GM23338 (cell line): ENCODE results near the gene SDE2. TPM values are rescaled to one million over a fixed set of nuclear protein-coding genes. Genes with fewer than 3 reads are reported as not detected.

Experiments
- ATAC-seq: fragments of 200-7000 bp; cut with Tn5 transposase; 3 replicates; pipeline ENCODE4 v1.9.1; 2020
- DNase-seq: peaks from one replicate; pipeline ENCODE4 v3.0.0-alpha.2; 2015; ENCODE audit warnings: low spot score
- H2AFZ ChIP-seq: fragments of 200-600 bp; sonication (generic); 2 replicates; pipeline ENCODE4 v1.8.0; 2016; ENCODE audit warnings: antibody characterized with exemption, mild to moderate bottlenecking, moderate library complexity
- H3F3A ChIP-seq: fragments of 200-600 bp; sonication (generic); replicated peaks from 2 replicates; pipeline ENCODE4 v1.8.0; 2017; ENCODE audit warnings: antibody characterized with exemption, mixed run types, low read depth
- H3K27ac ChIP-seq: fragments of 200-600 bp; sonication (generic); 2 replicates; pipeline ENCODE4 v1.6.1; 2016; ENCODE audit warnings: low read depth
- H3K27me3 ChIP-seq: fragments of 200-600 bp; sonication (generic); 2 replicates; pipeline ENCODE4 v1.8.0; 2016; ENCODE audit warnings: mild to moderate bottlenecking, mixed run types, moderate library complexity; ENCODE audit not compliant: insufficient read depth
- H3K36me3 ChIP-seq: fragments of 200-600 bp; sonication (generic); 2 replicates; pipeline ENCODE4 v1.8.0; 2016; ENCODE audit warnings: mild to moderate bottlenecking; ENCODE audit not compliant: insufficient read depth
- H3K4me1 ChIP-seq: fragments of 200-600 bp; sonication (generic); 2 replicates; pipeline ENCODE4 v1.8.0; 2016; ENCODE audit warnings: mild to moderate bottlenecking, moderate library complexity; ENCODE audit not compliant: insufficient read depth
- H3K4me2 ChIP-seq: fragments of 200-600 bp; sonication (generic); 2 replicates; pipeline ENCODE4 v1.7.1; 2017; ENCODE audit warnings: mixed run types
- H3K4me3 ChIP-seq: fragments of 200-600 bp; sonication (generic); 2 replicates; pipeline ENCODE4 v1.6.1; 2016; ENCODE audit warnings: mixed run types
- H3K79me2 ChIP-seq: fragments of 200-600 bp; sonication (generic); replicated peaks from 2 replicates; pipeline ENCODE4 v1.8.0; 2017; ENCODE audit warnings: mild to moderate bottlenecking; ENCODE audit not compliant: insufficient read depth
- H3K9me2 ChIP-seq: fragments of 200-600 bp; sonication (generic); 2 replicates; pipeline ENCODE4 v1.8.0; 2017; ENCODE audit not compliant: insufficient read depth
- H4K20me1 ChIP-seq: fragments of 200-600 bp; sonication (generic); replicated peaks from 2 replicates; pipeline ENCODE4 v1.8.0; 2017; ENCODE audit warnings: mild to moderate bottlenecking; ENCODE audit not compliant: insufficient read depth
- H3K27ac Mint-ChIP-seq: 2 replicates; pipeline ENCODE4 v1.8.0; 2020; ENCODE audit warnings: inconsistent platforms, mild to moderate bottlenecking, moderate library complexity, mixed read lengths
- H3K27me3 Mint-ChIP-seq: 3 replicates; pipeline ENCODE4 v1.8.0; 2022; ENCODE audit warnings: low read depth, mild to moderate bottlenecking, moderate library complexity, mixed read lengths, inconsistent platforms; ENCODE audit not compliant: insufficient read depth, poor library complexity
- H3K36me3 Mint-ChIP-seq: 3 replicates; pipeline ENCODE4 v1.8.0; 2021; ENCODE audit warnings: low read depth, mild to moderate bottlenecking, inconsistent platforms, moderate library complexity, mixed read lengths
- H3K4me1 Mint-ChIP-seq: 3 replicates; pipeline ENCODE4 v1.8.0; 2020; ENCODE audit warnings: mild to moderate bottlenecking, inconsistent platforms, mixed read lengths
- H3K4me3 Mint-ChIP-seq: 3 replicates; pipeline ENCODE4 v1.8.0; 2021; ENCODE audit warnings: moderate library complexity, mild to moderate bottlenecking, inconsistent platforms, mixed read lengths
- H3K9me3 Mint-ChIP-seq: 3 replicates; pipeline ENCODE4 v1.8.0; 2020; ENCODE audit warnings: moderate library complexity, mild to moderate bottlenecking, inconsistent platforms, mixed read lengths
- CREB1 ChIP-seq: fragments of 250-450 bp; sonication (Bioruptor Pico); IDR thresholded peaks from 2 replicates; pipeline ENCODE4 v1.5.0; 2020; ENCODE audit warnings: low read depth, mild to moderate bottlenecking, moderate library complexity
- ETS1 ChIP-seq: IDR thresholded peaks from 2 replicates; pipeline ENCODE4 v1.6.1; 2016; ENCODE audit warnings: antibody characterized with exemption
- EZH2phosphoT487 ChIP-seq: fragments of 200-600 bp; sonication (generic); IDR thresholded peaks from one replicate; pipeline ENCODE4 v1.8.1; 2018; ENCODE audit warnings: antibody characterized with exemption; ENCODE audit not compliant: unreplicated experiment
- JUNB ChIP-seq: IDR thresholded peaks from one replicate; pipeline ENCODE4 v1.6.1; 2016; ENCODE audit warnings: antibody characterized with exemption; ENCODE audit not compliant: unreplicated experiment
- NANOG ChIP-seq: IDR thresholded peaks from 2 replicates; pipeline ENCODE4 v1.6.1; 2016; ENCODE audit warnings: antibody characterized with exemption, borderline replicate concordance
- POLR2AphosphoS5 ChIP-seq: IDR thresholded peaks from 2 replicates; pipeline ENCODE4 v1.6.1; 2016; ENCODE audit warnings: antibody characterized with exemption, low read depth
- REST ChIP-seq: IDR thresholded peaks from one replicate; pipeline ENCODE4 v1.6.1; 2018; ENCODE audit warnings: antibody characterized with exemption; ENCODE audit not compliant: unreplicated experiment
- STAT1 ChIP-seq: IDR thresholded peaks from one replicate; pipeline ENCODE4 v1.6.1; 2016; ENCODE audit warnings: antibody characterized with exemption; ENCODE audit not compliant: unreplicated experiment
- ZNF114 ChIP-seq: fragments of 250-450 bp; sonication (Bioruptor Pico); IDR thresholded peaks from 2 replicates; pipeline ENCODE4 v1.5.0; 2020; ENCODE audit warnings: mild to moderate bottlenecking, moderate library complexity
- ZNF331 ChIP-seq: fragments of 250-450 bp; sonication (Bioruptor Pico); IDR thresholded peaks from 2 replicates; pipeline ENCODE4 v1.5.0; 2020; ENCODE audit warnings: low read depth, mild to moderate bottlenecking, moderate library complexity
- polyA plus RNA-seq: library from polyadenylated mRNA; unstranded; fragments of >200 nt; fragmentation: Nextera tagmentation; extraction: Ambion mirVana; gene quantifications from 2 replicates; pipeline ENCODE4 v1.2.1, GENCODE V29; 2016
- total RNA-seq: library from RNA; depleted of rRNA; stranded (reverse); fragments of >200 nt; shearing (Covaris generic); gene quantifications from 2 replicates; pipeline ENCODE4 v1.2.3, GENCODE V29; 2014
- TF ChIP-seq, protein P1 (sequence below): fragments of 250-450 bp; sonication (Bioruptor Pico); IDR thresholded peaks from 2 replicates; pipeline ENCODE4 v1.5.0; 2020; ENCODE audit warnings: mild to moderate bottlenecking, moderate library complexity

Gene SDE2
- total and polyA plus RNA-seq, 2 experiments from 2014 or later = 10.6 to 26.9 TPM

DNA sequence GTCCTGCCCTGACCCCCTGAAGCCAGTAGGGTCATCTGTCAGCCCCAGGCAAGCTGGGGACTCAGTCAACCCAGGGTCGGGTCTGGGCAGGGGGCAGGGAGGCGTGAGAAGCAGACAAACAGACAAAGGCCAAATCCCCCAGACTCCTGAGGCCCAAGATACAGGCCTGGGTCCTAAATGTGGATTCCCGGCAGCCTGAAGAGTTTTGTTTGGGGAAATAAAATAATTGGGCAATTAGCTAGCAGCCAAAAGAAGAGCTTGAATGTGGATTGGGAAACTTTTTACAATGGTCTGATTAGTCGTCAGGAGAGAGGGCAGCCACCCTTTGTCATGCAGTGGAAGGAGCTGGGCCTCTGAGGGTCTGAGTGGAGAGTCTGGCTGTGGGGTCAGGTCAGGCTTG is 53.6 kb downstream of the SDE2 start:
- Mint-ChIP-seq H3K4me3 (peak overlapping the region; percentile 5; the same call in 1 of the 3 replicates), H3K9me3 (no peaks in the 10 kb centered on the region), H3K36me3 (no peaks in the 10 kb centered on the region), H3K27ac (peak overlapping the region; percentile 87), H3K27me3 (peaks cover 28% of the 10 kb centered on the region), H3K4me1 (peaks cover 72% of the 10 kb centered on the region)
- Histone ChIP-seq H3K4me2 (peak overlapping the region; percentile 72), H3K4me3 (no peak overlapping the region), H3K36me3 (no peaks in the 10 kb centered on the region), H3K79me2 (no peaks in the 10 kb centered on the region), H4K20me1 (no peaks in the 10 kb centered on the region), H3K4me1 (peaks cover 77% of the 10 kb centered on the region), H3K27ac (peak overlapping the region; percentile 94), H3F3A (peaks cover 32% of the 10 kb centered on the region), H2AFZ (no peak overlapping the region), H3K9me2 (no peaks in the 10 kb centered on the region), H3K27me3 (peaks cover 4% of the 10 kb centered on the region; the same call in 1 of the 2 replicates)
- no peak for TF ChIP-seq CREB1 (CRISPR knock-in tag)
- peak; percentile 91 for TF ChIP-seq NANOG
- ATAC-seq (peak; percentile 63), DNase-seq (peak; percentile 81)

DNA sequence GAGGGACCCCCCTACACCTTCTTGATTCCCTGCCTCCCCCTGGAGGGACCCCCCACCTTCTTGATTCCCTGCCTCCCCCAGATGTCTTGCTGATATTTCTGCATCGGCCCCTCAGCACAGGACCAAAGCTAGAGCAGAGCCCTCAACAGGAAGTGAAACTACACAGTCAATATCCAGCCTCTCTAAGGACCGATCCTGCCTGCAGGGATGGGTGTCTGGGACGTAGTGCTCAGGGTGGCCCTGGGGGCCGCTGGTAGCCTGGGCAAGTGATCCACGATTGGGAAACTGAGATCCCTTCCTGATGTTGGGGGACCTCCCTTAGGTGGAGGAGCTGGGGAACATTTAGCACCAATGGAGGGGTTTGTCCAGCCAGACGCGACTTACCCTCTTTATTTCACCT is 54.2 kb downstream of the SDE2 start:
- Histone ChIP-seq H3K27me3 (peaks cover 4% of the 10 kb centered on the region; the same call in 1 of the 2 replicates), H3K27ac (peak overlapping the region; percentile 94), H4K20me1 (no peaks in the 10 kb centered on the region), H3K4me3 (no peak overlapping the region), H3F3A (peaks cover 32% of the 10 kb centered on the region), H3K4me2 (peak overlapping the region; percentile 72), H3K9me2 (no peaks in the 10 kb centered on the region), H2AFZ (no peak overlapping the region), H3K36me3 (no peaks in the 10 kb centered on the region), H3K79me2 (no peaks in the 10 kb centered on the region), H3K4me1 (peaks cover 72% of the 10 kb centered on the region)
- ATAC-seq = no peak
- Mint-ChIP-seq H3K4me1 (peaks cover 72% of the 10 kb centered on the region), H3K9me3 (no peaks in the 10 kb centered on the region), H3K36me3 (no peaks in the 10 kb centered on the region), H3K27me3 (peaks cover 34% of the 10 kb centered on the region), H3K27ac (no peak overlapping the region; the same call in 1 of the 2 replicates), H3K4me3 (no peak overlapping the region)
- no peak for DNase-seq
- TF ChIP-seq JUNB (no peak), STAT1 (no peak), POLR2AphosphoS5 (no peak), REST (no peak), NANOG (no peak), CREB1 (CRISPR knock-in tag) (no peak), ZNF114 (CRISPR knock-in tag) (no peak), EZH2phosphoT487 (no peak), ETS1 (no peak), ZNF331 (CRISPR knock-in tag) (no peak)
- TF ChIP-seq, protein P1, sequence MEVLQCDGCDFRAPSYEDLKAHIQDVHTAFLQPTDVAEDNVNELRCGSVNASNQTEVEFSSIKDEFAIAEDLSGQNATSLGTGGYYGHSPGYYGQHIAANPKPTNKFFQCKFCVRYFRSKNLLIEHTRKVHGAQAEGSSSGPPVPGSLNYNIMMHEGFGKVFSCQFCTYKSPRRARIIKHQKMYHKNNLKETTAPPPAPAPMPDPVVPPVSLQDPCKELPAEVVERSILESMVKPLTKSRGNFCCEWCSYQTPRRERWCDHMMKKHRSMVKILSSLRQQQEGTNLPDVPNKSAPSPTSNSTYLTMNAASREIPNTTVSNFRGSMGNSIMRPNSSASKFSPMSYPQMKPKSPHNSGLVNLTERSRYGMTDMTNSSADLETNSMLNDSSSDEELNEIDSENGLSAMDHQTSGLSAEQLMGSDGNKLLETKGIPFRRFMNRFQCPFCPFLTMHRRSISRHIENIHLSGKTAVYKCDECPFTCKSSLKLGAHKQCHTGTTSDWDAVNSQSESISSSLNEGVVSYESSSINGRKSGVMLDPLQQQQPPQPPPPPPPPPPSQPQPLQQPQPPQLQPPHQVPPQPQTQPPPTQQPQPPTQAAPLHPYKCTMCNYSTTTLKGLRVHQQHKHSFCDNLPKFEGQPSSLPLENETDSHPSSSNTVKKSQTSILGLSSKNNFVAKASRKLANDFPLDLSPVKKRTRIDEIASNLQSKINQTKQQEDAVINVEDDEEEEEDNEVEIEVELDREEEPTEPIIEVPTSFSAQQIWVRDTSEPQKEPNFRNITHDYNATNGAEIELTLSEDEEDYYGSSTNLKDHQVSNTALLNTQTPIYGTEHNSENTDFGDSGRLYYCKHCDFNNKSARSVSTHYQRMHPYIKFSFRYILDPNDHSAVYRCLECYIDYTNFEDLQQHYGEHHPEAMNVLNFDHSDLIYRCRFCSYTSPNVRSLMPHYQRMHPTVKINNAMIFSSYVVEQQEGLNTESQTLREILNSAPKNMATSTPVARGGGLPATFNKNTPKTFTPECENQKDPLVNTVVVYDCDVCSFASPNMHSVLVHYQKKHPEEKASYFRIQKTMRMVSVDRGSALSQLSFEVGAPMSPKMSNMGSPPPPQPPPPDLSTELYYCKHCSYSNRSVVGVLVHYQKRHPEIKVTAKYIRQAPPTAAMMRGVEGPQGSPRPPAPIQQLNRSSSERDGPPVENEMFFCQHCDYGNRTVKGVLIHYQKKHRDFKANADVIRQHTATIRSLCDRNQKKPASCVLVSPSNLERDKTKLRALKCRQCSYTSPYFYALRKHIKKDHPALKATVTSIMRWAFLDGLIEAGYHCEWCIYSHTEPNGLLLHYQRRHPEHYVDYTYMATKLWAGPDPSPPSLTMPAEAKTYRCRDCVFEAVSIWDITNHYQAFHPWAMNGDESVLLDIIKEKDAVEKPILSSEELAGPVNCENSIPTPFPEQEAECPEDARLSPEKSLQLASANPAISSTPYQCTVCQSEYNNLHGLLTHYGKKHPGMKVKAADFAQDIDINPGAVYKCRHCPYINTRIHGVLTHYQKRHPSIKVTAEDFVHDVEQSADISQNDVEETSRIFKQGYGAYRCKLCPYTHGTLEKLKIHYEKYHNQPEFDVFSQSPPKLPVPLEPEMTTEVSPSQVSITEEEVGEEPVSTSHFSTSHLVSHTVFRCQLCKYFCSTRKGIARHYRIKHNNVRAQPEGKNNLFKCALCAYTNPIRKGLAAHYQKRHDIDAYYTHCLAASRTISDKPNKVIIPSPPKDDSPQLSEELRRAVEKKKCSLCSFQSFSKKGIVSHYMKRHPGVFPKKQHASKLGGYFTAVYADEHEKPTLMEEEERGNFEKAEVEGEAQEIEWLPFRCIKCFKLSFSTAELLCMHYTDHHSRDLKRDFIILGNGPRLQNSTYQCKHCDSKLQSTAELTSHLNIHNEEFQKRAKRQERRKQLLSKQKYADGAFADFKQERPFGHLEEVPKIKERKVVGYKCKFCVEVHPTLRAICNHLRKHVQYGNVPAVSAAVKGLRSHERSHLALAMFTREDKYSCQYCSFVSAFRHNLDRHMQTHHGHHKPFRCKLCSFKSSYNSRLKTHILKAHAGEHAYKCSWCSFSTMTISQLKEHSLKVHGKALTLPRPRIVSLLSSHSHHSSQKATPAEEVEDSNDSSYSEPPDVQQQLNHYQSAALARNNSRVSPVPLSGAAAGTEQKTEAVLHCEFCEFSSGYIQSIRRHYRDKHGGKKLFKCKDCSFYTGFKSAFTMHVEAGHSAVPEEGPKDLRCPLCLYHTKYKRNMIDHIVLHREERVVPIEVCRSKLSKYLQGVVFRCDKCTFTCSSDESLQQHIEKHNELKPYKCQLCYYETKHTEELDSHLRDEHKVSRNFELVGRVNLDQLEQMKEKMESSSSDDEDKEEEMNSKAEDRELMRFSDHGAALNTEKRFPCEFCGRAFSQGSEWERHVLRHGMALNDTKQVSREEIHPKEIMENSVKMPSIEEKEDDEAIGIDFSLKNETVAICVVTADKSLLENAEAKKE (CRISPR knock-in tag) = no peak
